A673 (cell line): ENCODE measurements around the gene COPA. TPM values are rescaled to one million over a fixed set of nuclear protein-coding genes. Genes with fewer than 3 reads are reported as not detected.
A peak's percentile ranks its signal among the peaks of the same experiment; 100 is the strongest.

Experiments
- BruUV-seq: library from RNA; stranded (reverse); fragments of 400-500 nt; replicated peaks from 2 replicates; lab custom pipeline; 2021; lab: Mats Ljungman, UMichigan
- CTCF ChIA-PET: fragments of 300-600 bp; sonication (Branson Sonifier 250); formaldehyde crosslinking; loops from one replicate; lab custom pipeline; 2022; ENCODE audit warnings: antibody characterized with exemption; lab: Charles Lee
- POLR2A ChIA-PET: fragments of 300-600 bp; sonication (Branson Sonifier 250); formaldehyde crosslinking; loops from one replicate; lab custom pipeline; 2022; ENCODE audit warnings: antibody characterized with exemption; ENCODE audit not compliant: low non-redundant PET; lab: Charles Lee
- DNase-seq: peaks from one replicate; pipeline ENCODE4 v3.0.0-alpha.2; 2015; ENCODE audit warnings: low spot score
- H3K27ac ChIP-seq: fragments of 200-600 bp; sonication (generic); 2 replicates; pipeline ENCODE4 v1.5.1; 2016; ENCODE audit warnings: mixed run types, low read depth, mild to moderate bottlenecking, mixed read lengths, antibody characterized with exemption, low read length; ENCODE audit not compliant: poor library complexity, severe bottlenecking
- H3K27me3 ChIP-seq: fragments of 200-600 bp; sonication (generic); replicated peaks from 2 replicates; pipeline ENCODE4 v1.6.1; 2017; ENCODE audit warnings: mixed run types, low read depth, mild to moderate bottlenecking, mixed read lengths, antibody characterized with exemption, low read length; ENCODE audit not compliant: insufficient read depth, poor library complexity
- H3K36me3 ChIP-seq: fragments of 200-600 bp; sonication (generic); 2 replicates; pipeline ENCODE4 v1.6.1; 2016; ENCODE audit warnings: mixed run types, mild to moderate bottlenecking, mixed read lengths, antibody characterized with exemption, low read length; ENCODE audit not compliant: insufficient read depth, poor library complexity, severe bottlenecking
- H3K4me1 ChIP-seq: fragments of 200-600 bp; sonication (generic); 2 replicates; pipeline ENCODE4 v1.6.1; 2017; ENCODE audit warnings: mixed run types, mild to moderate bottlenecking, mixed read lengths, antibody characterized with exemption, low read length; ENCODE audit not compliant: insufficient read depth, poor library complexity, severe bottlenecking
- H3K4me3 ChIP-seq: fragments of 200-600 bp; sonication (generic); 2 replicates; pipeline ENCODE4 v1.5.1; 2016; ENCODE audit warnings: low read depth, mixed run types, mild to moderate bottlenecking, mixed read lengths, low read length; ENCODE audit not compliant: poor library complexity, severe bottlenecking
- H3K9me3 ChIP-seq: fragments of 200-600 bp; sonication (generic); 2 replicates; pipeline ENCODE4 v1.6.1; 2016; ENCODE audit warnings: mixed run types, low read depth, mild to moderate bottlenecking, mixed read lengths, antibody characterized with exemption, low read length; ENCODE audit not compliant: poor library complexity, severe bottlenecking
- CTCF ChIP-seq: fragments of 300-800, 200-600 bp; sonication (generic); conservative IDR thresholded peaks from 2 replicates; pipeline ENCODE4 v1.5.1; 2017; ENCODE audit warnings: low read depth, mild to moderate bottlenecking, antibody characterized with exemption, low read length, moderate library complexity, mixed read lengths
- EZH2 ChIP-seq: fragments of 200-600 bp; sonication (generic); IDR thresholded peaks from 2 replicates; pipeline ENCODE4 v1.6.1; 2017; ENCODE audit warnings: borderline replicate concordance, low read depth, mild to moderate bottlenecking, mixed read lengths, antibody characterized with exemption, low read length; ENCODE audit not compliant: poor library complexity, severe bottlenecking
- intact Hi-C: fragments of 100-400 bp; cut with micrococcal nuclease; formaldehyde crosslinking; loops from one replicate; pipeline ENCODE4 v1.10.0; 2022; ENCODE audit not compliant: unreplicated experiment
- total RNA-seq: library from RNA; stranded (reverse); gene quantifications from 2 replicates; pipeline ENCODE4 v1.2.3, GENCODE V29; 2021

COPA gene
- total RNA-seq, 1 experiment from 2014 or later, result 134 TPM

- Histone ChIP-seq H3K9me3 (no peaks in the 10 kb centered on the region), H3K36me3 (peaks cover 82% of the 10 kb centered on the region), H3K4me1 (no peaks in the 10 kb centered on the region), H3K27me3 (no peaks in the 10 kb centered on the region), H3K4me3 (no peak overlapping the region), H3K27ac (no peak overlapping the region)
- intact Hi-C loops, result no loop called here
- TSS peak; percentile 49 for BruUV-seq
- TF ChIP-seq CTCF (no peak), EZH2 (no peak)
- ChIA-PET CTCF (interaction anchor here (0.8 kb wide), 1 partner anchor 12 kb away, joined by 3 read pairs; no protein-coding TSS in a partner anchor), POLR2A (no interaction called here)
- DNase-seq, result no peak
Observed at GRCh38 chr1:160239582-160240299, 103.3 kb downstream of the COPA start.

Other genes with a start within 250 kb of the COPA start
- 14.0 and 18.1 TPM in 2 replicates for gene IGSF8, start 244.6 kb downstream of the COPA start, total RNA-seq
- not detected in 2 replicates for gene ATP1A2, start 227.5 kb downstream of the COPA start, total RNA-seq
- gene ATP1A4, start 191.6 kb downstream of the COPA start, total RNA-seq, result not detected in 2 replicates
- gene CASQ1, start 152.7 kb downstream of the COPA start, total RNA-seq, result not detected in 2 replicates
- 69.6 and 87.7 TPM in 2 replicates for gene PEA15, start 137.9 kb downstream of the COPA start, total RNA-seq
- 108 and 115 TPM in 2 replicates for gene DCAF8, start 80.7 kb downstream of the COPA start, total RNA-seq
- gene PEX19, start 58.1 kb downstream of the COPA start, total RNA-seq, result 67.0 and 69.1 TPM in 2 replicates
- 58.0 and 64.6 TPM in 2 replicates for gene NCSTN, start 133 bp upstream of the COPA start, total RNA-seq
- gene NHLH1, start 23.8 kb upstream of the COPA start, total RNA-seq, result 0.43 and 0.55 TPM in 2 replicates
- gene VANGL2, start 57.3 kb upstream of the COPA start, total RNA-seq, result 20.9 and 22.7 TPM in 2 replicates
- not detected in 2 replicates for gene SLAMF6, start 180.0 kb upstream of the COPA start, total RNA-seq
- gene CD84, start 236.2 kb upstream of the COPA start, total RNA-seq, result not detected in 2 replicates